ENCODE measurements around the gene GALNT2. TPM values are rescaled to one million over a fixed set of nuclear protein-coding genes. Genes with fewer than 3 reads are reported as not detected.

Gene GALNT2
- total and polyA plus RNA-seq, 9 of the 15 experiments (the other 6 are each of a cell fraction or from before 2014, with no cell fraction given): 1.6 to 106 (median 51.9) TPM

- TF ChIP-seq ZNF707 (CRISPR knock-in tag; conservative IDR thresholded peaks at IDR 0.05): no peak
- TF ChIP-seq PHB2 (IDR thresholded peaks at IDR 0.05; ENCODE audit: low read depth): no peak
- no peak for TF ChIP-seq NELFE (IDR thresholded peaks at IDR 0.05; ENCODE audit: insufficient read depth, insufficient read length)
- TF ChIP-seq HDGF (IDR thresholded peaks at IDR 0.05): no peak
- no peak for TF ChIP-seq ZZZ3 (IDR thresholded peaks at IDR 0.05)
- TF ChIP-seq RBM39 (optimal IDR thresholded peaks at IDR 0.05; ENCODE audit: low read depth, low read length): no peak
- no peak for TF ChIP-seq RCOR1 (IDR thresholded peaks at IDR 0.05; ENCODE audit: borderline replicate concordance in 1 of 2, low read depth in 2 of 2, low read length in 2 of 2)
- TF ChIP-seq LCOR (CRISPR knock-in tag; IDR thresholded peaks at IDR 0.05): no peak
- TF ChIP-seq RBBP5 (IDR thresholded peaks at IDR 0.05; ENCODE audit: borderline replicate concordance, insufficient read depth, low read length, poor library complexity, severe bottlenecking): peak; percentile 18
- peak; percentile 50 for TF ChIP-seq ZNF592 (IDR thresholded peaks at IDR 0.05)
- TF ChIP-seq SMARCA4 (IDR thresholded peaks at IDR 0.05): no peak
- TF ChIP-seq NFATC3 (IDR thresholded peaks at IDR 0.05): no peak
- no peak; the same call in 1 of the 2 replicates for TF ChIP-seq NFXL1 (CRISPR knock-in tag; IDR thresholded peaks at IDR 0.05)
- TF ChIP-seq ZNF347 (CRISPR knock-in tag; IDR thresholded peaks at IDR 0.05; ENCODE audit: low read depth): no peak
- TF ChIP-seq ZSCAN29 (IDR thresholded peaks at IDR 0.05): no peak
- no peak for TF ChIP-seq KHSRP (IDR thresholded peaks at IDR 0.05)
- TF ChIP-seq SIN3A (IDR thresholded peaks at IDR 0.05; ENCODE audit: borderline replicate concordance in 2 of 2, control insufficient read depth in 1 of 2, low read depth in 2 of 2, low read length in 2 of 2): no peak
- no peak for TF ChIP-seq ZNF79 (CRISPR knock-in tag; IDR thresholded peaks at IDR 0.05; ENCODE audit: low read depth)
- no peak for TF ChIP-seq U2AF1 (optimal IDR thresholded peaks at IDR 0.05; ENCODE audit: low read depth, low read length)
- TF ChIP-seq CTBP1 (IDR thresholded peaks at IDR 0.05; ENCODE audit: borderline replicate concordance): no peak; the same call in 1 of the 2 replicates
- no peak for TF ChIP-seq TAL1 (IDR thresholded peaks at IDR 0.05)
- no peak for TF ChIP-seq ZFP1 (CRISPR knock-in tag; IDR thresholded peaks at IDR 0.05)
- no peak for TF ChIP-seq PML (IDR thresholded peaks at IDR 0.05; ENCODE audit: low read length)
- no peak for TF ChIP-seq CBFA2T2 (conservative IDR thresholded peaks at IDR 0.05)
- TF ChIP-seq ZNF551 (CRISPR knock-in tag; IDR thresholded peaks at IDR 0.05): no peak
- no peak for TF ChIP-seq ZNF23 (CRISPR knock-in tag; IDR thresholded peaks at IDR 0.05)
- TF ChIP-seq ZFX (CRISPR knock-in tag; IDR thresholded peaks at IDR 0.05): no peak
- no peak for TF ChIP-seq SIN3B (IDR thresholded peaks at IDR 0.05; ENCODE audit: low read depth)
- no peak for TF ChIP-seq MCM3 (IDR thresholded peaks at IDR 0.05)
These were observed 57.4 kb downstream of the GALNT2 start (continued) for GRCh38 chr1:230124186-230125128.

Data from K562 (cell line).